HG03060 (cell line): ENCODE data around the gene ULK1.
"Not testable (repeated sequence)": the region's sequence is repeated elsewhere in the genome, so short reads cannot be mapped to it uniquely, and the experiment has no call there.

Source experiments
- ATAC-seq: cut with Tn5 transposase; IDR thresholded peaks from one replicate; pipeline ENCODE4 v1.9.1; 2021; ENCODE audit warnings: low read depth, moderate number of reproducible peaks; ENCODE audit not compliant: unreplicated experiment

The ULK1 gene

DNA sequence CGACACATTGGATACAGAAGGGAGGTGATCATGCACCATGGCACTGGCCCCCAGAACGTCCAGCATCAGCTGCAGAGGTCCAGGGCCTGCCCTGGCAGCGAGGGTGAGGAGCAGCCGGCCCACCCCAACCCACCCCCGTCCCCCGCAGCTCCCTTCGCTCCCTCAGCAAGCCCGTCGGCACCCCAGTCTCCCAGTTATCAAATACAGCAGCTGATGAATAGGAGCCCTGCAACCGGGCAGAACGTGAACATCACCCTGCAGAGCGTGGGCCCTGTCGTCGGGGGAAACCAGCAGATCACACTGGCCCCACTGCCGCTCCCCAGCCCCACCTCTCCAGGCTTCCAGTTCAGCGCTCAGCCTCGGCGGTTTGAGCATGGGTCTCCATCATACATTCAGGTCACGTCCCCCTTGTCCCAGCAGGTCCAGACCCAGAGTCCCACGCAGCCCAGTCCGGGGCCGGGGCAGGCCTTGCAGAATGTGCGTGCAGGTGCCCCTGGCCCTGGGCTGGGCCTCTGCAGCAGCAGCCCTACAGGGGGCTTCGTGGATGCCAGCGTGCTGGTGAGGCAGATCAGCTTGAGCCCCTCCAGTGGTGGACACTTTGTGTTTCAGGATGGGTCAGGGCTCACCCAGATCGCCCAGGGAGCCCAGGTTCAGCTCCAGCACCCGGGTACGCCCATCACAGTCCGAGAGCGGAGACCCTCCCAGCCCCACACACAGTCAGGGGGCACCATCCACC is 66.3 kb downstream of the ULK1 start:
- not testable (repeated sequence) for ATAC-seq

GRCh38 chr12:131961328-131961727 is 66.9 kb downstream of the ULK1 start:
- not testable (repeated sequence) for ATAC-seq

DNA sequence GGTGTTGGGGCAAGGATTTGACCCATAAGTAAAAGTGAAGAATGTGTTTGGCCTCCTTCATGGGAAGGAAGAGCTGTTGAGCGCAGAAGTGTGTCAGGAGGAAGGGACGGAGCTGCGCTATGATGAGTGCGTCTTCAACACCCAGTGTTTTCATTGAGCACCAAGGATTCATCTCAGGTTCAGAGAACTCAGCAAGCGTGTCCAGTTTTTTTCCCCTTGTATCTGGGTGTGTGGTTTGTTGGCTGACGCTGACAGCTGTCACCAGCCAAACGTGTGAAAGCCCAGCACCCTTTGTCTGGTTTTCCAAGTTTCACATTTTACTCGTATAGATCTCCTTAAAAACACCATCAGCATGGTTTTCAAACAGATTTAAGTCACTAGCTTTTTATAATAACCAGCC is 67.6 kb downstream of the ULK1 start:
- no peak for ATAC-seq

- ATAC-seq: no peak
Measured at GRCh38 chr12:131963381-131963780, 69.0 kb downstream of the ULK1 start.

- no peak for ATAC-seq
Measured at GRCh38 chr12:131965073-131965472, 70.7 kb downstream of the ULK1 start.

DNA sequence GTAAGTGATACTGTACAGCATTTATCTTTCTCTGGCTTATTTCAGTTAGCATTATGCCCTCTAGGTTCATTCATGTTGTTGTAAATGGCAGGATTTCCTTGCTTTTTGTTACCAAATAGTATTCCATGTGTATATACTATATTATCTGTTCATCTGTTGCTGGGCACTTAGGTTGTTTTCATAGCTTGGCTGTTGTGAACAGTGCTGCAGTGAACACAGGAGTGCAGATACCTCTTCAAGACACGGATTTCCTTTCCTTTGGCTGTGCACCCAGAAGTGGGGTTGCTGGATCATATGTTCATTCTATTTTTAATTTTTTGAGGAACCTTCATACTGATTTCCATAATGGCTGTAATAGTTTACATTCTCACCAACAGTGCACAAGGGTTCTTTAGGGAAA is 76.8 kb downstream of the ULK1 start:
- no peak for ATAC-seq
